Measurements from ENCODE around the gene ZNF513.

The ZNF513 gene

GRCh38 chr2:27381577-27382181, 1.1 kb upstream of the ZNF513 start:
- DNase-seq (ENCODE audit: low spot score): no peak

- peak; percentile 58 for DNase-seq (ENCODE audit: low spot score)
Observed at GRCh38 chr2:27379836-27380625, 503 bp downstream of the ZNF513 start.

- DNase-seq (ENCODE audit: low spot score): no peak
Observed at GRCh38 chr2:27379383-27379835, 1.1 kb downstream of the ZNF513 start.

GRCh38 chr2:27378809-27379290, 1.7 kb downstream of the ZNF513 start:
- no peak for DNase-seq (ENCODE audit: low spot score)

- DNase-seq (ENCODE audit: low spot score): no peak
Observed at GRCh38 chr2:27378096-27378808, 2.3 kb downstream of the ZNF513 start.

GRCh38 chr2:27377618-27378095, 2.9 kb downstream of the ZNF513 start:
- no peak for DNase-seq (ENCODE audit: low spot score)

- no peak for DNase-seq (ENCODE audit: low spot score)
Observed at GRCh38 chr2:27376866-27377617, 3.5 kb downstream of the ZNF513 start.

GRCh38 chr2:27376151-27376865, 4.2 kb downstream of the ZNF513 start:
- DNase-seq (ENCODE audit: low spot score): no peak

- DNase-seq (ENCODE audit: low spot score): no peak
Observed at GRCh38 chr2:27375513-27376099, 4.9 kb downstream of the ZNF513 start.

- no peak for DNase-seq (ENCODE audit: low spot score)
Observed at GRCh38 chr2:27373567-27373966, 7.0 kb downstream of the ZNF513 start.

GRCh38 chr2:27372937-27373336, 7.6 kb downstream of the ZNF513 start:
- no peak for DNase-seq (ENCODE audit: low spot score)

GRCh38 chr2:27370816-27371620, 9.5 kb downstream of the ZNF513 start:
- no peak for DNase-seq (ENCODE audit: low spot score)

- DNase-seq (ENCODE audit: low spot score): peak; percentile 99
Observed at GRCh38 chr2:27370026-27370815, 10.3 kb downstream of the ZNF513 start, which contains the start of the genes EIF2B4 and SNX17. Gene EIF2B4, minus strand, starts transcription at chr2:27370338. Its CDS starts 24 bp downstream, at chr2:27370314. Gene SNX17, plus strand, starts transcription at chr2:27370616. Its CDS starts 128 bp downstream, at chr2:27370744.

- no peak for DNase-seq (ENCODE audit: low spot score)
Observed at GRCh38 chr2:27369471-27370025, 11.0 kb downstream of the ZNF513 start.

- DNase-seq (ENCODE audit: low spot score): no peak
Observed at GRCh38 chr2:27363933-27364332, 16.6 kb downstream of the ZNF513 start.

- no peak for DNase-seq (ENCODE audit: low spot score)
Observed at GRCh38 chr2:27362678-27363420, 17.7 kb downstream of the ZNF513 start.

GRCh38 chr2:27356382-27357181, 24.0 kb downstream of the ZNF513 start, which contains the start of gene GTF3C2:
Gene GTF3C2, minus strand, starts transcription at chr2:27356764. Its CDS starts 13,210 bp downstream, at chr2:27343554.
- DNase-seq (ENCODE audit: low spot score): peak; percentile 95
